Stimulated activated CD4-positive, alpha-beta T cell treated with anti-CD3 and anti-CD28 coated beads, Interleukin-15, amount 100 ng/mL, for 1 hour (primary cell): ENCODE results near the gene DPYSL4.

ENCODE experiments used
- DNase-seq, 2 donors: peaks; one replicate each; pipeline ENCODE4 v3.0.0-alpha.2; 2020; ENCODE audit warnings: low read depth in 1 of 2, low spot score in 1 of 2

The DPYSL4 gene

GRCh38 chr10:132225849-132226205, 39.1 kb downstream of the DPYSL4 start:
- DNase-seq = no peak

DNA sequence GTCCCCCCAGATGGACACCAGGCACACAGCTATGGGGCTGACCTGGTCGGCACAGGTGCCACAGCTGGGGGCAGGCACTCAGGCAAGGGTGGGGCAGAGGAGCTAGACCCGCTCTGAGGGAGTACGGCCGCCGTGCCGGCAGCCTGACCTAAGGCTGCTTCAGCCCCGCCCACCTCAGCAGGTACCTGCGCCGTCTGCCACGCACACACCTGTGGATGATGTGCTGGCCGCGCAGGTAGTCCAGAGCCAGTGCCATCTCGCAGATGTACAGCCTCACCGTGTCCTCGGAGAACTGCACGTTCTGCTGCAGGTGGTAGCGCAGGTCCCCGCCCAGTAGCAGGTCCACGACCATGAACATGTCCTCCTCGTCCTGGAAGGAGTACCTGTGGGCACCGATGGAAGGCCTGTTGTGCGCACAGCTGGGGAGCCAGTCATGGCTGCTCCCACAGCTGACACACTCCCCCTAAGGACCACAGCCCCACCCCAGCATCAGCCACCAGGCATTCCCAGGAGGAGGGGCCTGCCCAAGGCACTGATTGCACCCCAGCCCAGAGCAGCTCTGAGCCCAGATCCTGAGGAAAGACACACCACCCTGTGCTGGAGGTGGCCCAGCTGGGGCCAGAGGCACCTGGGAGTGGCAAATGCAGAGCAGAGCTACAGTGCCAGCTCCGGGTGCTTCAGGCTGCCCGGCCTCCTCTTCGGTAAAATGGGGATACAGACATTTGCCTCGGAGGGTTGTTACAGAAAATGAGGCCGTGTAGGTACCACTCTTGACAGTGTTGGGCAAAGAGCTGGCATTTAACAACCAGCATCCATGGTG, 40.0 kb downstream of the DPYSL4 start:
- no peak for DNase-seq

GRCh38 chr10:132227851-132228390, 41.2 kb downstream of the DPYSL4 start:
- no peak for DNase-seq

DNA sequence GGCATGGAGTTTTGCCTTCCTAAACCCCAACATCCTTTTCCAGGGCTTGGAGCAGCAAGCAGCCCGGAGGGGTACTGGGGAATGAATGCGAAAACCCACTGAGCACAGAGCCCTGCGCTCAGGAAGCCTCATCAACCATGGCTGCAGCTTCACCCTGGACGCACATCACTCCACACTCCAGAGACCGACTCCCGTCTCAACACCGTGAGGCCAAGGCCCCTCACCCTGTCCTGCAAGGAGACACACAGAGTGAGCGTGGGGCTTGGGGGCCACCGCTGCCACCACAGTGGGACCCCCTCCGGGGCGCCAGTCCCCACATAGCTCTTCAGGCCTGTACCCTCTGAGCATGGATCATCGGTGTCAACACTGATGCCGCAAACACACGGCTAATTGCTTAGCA, 41.9 kb downstream of the DPYSL4 start:
- no peak for DNase-seq

- no peak for DNase-seq
Observed at GRCh38 chr10:132229096-132229495, 42.3 kb downstream of the DPYSL4 start.

- DNase-seq = peak in 1 of 2 donors; percentile 16
Observed at GRCh38 chr10:132229834-132230556, 43.2 kb downstream of the DPYSL4 start.

DNA sequence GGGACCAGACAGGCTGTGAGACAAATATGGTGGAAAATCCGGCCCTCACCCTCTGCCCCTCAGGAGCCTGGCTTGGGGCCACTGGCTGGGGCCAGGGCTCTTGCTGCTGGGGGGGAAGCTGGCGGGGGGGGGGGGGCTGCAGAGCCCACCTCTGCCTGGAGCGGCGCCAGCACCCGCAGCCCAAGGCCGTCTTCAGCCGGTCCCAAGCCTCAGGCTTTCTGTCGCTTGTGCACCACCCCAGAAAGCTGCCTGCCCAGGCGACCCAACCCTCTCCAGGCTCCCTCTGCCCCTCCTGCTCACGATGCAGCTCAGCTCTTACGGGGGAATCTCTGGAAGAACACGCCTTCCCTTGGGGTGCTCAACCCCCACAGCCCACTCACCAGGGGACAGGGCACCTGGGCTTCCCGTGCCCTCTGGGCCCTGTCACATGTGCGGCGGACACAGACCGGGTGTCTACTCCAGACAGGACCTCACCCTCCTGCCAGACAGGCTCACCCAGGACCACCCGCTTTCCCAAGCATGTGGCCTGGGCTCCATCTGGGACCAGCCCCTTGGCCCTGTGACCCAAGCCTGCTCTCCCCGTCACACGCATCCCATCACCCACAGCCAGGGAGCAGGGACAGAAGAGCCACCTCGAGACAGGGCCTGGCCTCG, 43.9 kb downstream of the DPYSL4 start:
- no peak for DNase-seq

- no peak for DNase-seq
Observed at GRCh38 chr10:132231656-132232022, 44.9 kb downstream of the DPYSL4 start.

GRCh38 chr10:132232023-132232951, 45.5 kb downstream of the DPYSL4 start:
- peak in 1 of 2 donors; percentile 5 for DNase-seq

DNA sequence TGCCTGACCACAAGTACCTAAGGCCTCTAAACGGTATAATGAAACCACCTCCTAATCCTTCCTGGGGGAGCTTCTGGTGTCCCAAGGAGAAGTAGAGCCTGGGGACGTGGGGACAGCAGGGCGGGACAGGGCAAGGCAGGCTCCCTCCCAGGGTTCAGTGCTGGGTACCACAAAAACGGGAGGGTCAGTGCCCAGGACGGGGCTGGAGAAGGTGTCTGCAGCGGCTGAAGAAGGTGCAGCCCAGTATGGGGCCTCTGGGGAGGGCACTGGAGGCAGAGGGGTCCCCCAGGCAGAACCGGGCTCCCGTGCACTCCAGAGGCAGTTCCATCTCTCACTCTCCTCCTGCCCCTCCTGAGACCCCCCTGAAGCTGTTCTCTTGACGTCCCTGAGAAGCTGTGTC, 46.2 kb downstream of the DPYSL4 start:
- DNase-seq = no peak

GRCh38 chr10:132233501-132234085, 46.8 kb downstream of the DPYSL4 start:
- DNase-seq = no peak

DNA sequence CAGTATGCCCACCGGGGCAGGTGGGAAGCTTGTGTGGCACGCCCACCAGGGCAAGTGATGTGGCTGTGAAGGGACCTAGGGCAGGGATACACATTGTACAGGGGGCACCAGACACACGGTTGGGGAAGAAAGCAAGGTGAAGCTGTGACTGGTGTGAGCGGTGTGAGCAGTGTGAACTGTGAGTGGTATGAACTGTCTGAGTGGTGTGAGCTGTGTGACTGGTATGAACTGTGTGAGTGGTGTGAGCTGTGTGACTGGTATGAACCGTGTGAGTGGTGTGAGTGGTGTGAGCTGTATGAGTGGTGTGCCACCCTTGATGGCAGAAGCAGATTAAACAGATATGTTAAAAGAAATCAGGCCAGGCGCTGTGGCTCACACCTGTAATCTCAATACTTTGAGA, 48.1 kb downstream of the DPYSL4 start:
- no peak for DNase-seq

DNA sequence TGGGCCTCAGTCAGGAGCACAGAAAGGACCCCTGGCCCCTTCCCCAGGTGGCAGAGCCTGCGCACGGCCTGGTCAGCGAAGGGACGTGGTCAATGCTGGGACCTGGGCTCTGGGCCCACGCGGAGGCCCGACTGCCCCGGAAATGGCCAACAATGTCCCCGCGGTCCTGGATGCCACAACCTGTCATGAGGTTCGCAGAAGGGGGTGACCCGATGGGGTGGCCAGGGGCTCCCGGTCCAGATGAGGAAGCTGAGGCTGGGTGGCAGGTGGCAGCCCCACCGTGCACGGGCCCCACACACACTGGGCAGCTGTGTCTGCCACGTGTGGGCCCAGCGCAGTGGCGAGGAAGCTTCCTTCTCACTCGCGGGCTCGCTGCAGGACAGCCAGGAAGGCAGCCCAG, 49.4 kb downstream of the DPYSL4 start:
- DNase-seq = no peak

- DNase-seq = no peak
Observed at GRCh38 chr10:132236881-132237280, 50.1 kb downstream of the DPYSL4 start.

DNA sequence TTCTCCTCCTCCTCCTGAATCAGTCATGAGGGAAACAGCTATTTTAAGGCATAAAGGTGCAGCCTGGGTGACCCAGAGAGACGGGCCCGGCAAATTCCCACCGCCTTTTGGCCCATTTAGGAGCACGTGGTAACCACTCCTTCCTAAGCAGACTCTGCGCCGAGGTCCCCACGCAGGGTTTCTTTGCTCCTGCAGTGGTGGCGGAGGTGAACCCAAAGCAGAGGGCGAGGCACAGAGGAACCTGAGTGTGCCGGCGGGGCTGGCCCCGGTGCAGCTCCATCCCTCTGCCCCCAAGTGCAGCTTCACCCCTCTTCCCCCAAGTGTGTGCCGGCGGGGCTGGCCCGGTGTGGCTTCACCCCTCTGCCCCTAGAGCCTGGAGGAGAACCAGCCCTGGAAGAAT, 50.6 kb downstream of the DPYSL4 start:
- no peak for DNase-seq

DNA sequence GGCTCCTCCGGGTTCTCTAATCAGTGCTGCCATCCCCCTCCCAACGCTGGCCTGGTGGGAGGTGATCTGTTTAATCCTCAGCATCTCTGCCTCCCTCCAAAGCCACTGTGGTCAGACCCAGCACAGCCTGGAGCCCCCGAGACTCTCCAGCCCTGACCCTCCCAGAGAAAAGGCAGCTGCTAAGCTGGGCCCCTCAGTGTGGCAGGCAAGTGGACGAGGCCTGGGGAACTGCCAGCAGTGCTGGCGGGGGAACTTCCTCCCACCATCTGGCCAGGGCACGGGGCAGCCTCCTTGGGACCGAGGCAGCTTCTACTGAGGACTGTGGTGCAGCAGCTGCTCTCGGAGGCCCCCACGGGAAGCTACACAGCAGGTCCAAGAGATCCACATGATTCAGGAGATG, 51.1 kb downstream of the DPYSL4 start:
- DNase-seq = no peak

GRCh38 chr10:132238371-132239125, 51.8 kb downstream of the DPYSL4 start:
- no peak for DNase-seq

DNA sequence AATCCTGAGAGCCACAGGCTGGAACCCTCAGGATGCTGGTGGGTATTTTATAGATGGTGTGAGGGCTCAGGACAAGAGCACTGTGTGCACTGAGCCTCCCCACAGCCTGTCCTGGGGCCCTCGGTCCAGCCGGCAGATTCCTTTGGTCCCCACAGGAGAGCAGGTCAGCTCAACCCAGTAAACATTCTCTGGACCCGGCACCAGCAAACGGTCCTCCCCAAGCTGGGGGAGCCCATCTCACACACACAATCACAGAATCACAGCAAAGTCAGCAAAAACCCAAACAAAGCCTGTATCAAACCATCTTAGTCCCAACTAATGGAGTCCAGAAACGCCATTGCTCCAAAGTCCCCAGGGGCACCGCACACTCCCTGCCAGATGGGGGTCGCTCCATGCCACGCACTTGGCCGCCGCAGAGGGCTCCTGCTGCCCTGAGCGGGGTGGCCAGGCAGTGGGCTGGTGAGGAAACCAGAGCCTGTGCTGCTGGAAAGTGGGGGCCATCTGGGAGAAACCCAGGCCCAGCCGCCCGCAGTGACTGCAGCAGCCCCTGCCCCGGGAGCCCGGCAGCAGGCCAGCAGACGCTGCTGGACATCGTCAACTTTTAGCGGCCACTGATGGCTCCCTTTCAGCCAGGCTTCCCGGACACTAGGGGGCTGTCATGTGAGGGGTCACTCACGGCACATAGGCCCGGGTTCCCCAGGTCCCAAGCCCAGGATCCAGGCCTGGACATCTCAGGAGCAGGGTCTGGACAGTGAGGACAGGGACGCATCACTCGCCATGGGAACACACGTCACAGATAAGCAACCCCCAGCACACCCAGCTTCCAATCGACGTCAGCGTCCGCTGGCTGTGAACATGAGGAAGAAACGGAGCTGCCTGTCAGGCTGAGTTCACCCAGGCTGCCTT, 52.6 kb downstream of the DPYSL4 start:
- DNase-seq = no peak

GRCh38 chr10:132240156-132240555, 53.4 kb downstream of the DPYSL4 start:
- no peak for DNase-seq
